ENCODE data around the gene BAAT. TPM values are rescaled to one million over a fixed set of nuclear protein-coding genes. Genes with fewer than 3 reads are reported as not detected.

BAAT gene
- total and polyA plus RNA-seq, 2 of the 13 experiments (the other 11 are each of a cell fraction or from before 2014, with no cell fraction given) = 0.71 to 7.9 TPM

DNA sequence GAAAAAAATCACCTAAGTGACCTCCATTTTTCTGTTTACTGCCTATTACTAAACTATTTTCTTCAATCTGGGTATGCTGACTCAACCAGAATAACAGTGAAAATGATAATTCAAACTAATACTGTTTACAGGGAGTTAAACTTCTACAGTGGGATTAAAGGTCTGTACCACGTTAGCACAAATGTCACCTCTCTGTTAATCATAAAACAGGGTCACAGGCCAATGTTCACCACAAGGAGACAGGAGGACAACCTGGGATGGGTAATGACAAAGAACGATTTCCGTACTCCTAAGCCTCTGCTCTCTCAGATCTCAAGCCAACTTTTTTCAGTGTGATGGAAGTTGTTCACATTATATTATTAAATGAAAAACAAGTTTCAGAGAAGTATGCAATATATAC lies 48.4 kb upstream of the BAAT start (continued):
- TF ChIP-seq, protein P1, sequence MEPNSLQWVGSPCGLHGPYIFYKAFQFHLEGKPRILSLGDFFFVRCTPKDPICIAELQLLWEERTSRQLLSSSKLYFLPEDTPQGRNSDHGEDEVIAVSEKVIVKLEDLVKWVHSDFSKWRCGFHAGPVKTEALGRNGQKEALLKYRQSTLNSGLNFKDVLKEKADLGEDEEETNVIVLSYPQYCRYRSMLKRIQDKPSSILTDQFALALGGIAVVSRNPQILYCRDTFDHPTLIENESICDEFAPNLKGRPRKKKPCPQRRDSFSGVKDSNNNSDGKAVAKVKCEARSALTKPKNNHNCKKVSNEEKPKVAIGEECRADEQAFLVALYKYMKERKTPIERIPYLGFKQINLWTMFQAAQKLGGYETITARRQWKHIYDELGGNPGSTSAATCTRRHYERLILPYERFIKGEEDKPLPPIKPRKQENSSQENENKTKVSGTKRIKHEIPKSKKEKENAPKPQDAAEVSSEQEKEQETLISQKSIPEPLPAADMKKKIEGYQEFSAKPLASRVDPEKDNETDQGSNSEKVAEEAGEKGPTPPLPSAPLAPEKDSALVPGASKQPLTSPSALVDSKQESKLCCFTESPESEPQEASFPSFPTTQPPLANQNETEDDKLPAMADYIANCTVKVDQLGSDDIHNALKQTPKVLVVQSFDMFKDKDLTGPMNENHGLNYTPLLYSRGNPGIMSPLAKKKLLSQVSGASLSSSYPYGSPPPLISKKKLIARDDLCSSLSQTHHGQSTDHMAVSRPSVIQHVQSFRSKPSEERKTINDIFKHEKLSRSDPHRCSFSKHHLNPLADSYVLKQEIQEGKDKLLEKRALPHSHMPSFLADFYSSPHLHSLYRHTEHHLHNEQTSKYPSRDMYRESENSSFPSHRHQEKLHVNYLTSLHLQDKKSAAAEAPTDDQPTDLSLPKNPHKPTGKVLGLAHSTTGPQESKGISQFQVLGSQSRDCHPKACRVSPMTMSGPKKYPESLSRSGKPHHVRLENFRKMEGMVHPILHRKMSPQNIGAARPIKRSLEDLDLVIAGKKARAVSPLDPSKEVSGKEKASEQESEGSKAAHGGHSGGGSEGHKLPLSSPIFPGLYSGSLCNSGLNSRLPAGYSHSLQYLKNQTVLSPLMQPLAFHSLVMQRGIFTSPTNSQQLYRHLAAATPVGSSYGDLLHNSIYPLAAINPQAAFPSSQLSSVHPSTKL (CRISPR knock-in tag; IDR thresholded peaks at IDR 0.05) = peak; percentile 98
- TF ChIP-seq MEIS1 (CRISPR knock-in tag; IDR thresholded peaks at IDR 0.05; ENCODE audit: borderline replicate concordance) (no peak; the same call in 1 of the 2 replicates), ISL2 (CRISPR knock-in tag; IDR thresholded peaks at IDR 0.05) (peak; percentile 75; the same call in 1 of the 2 replicates), PLRG1 (conservative IDR thresholded peaks at IDR 0.05) (no peak), ZNF264 (CRISPR knock-in tag; IDR thresholded peaks at IDR 0.05) (peak; percentile 28; the same call in 1 of the 2 replicates), PHB2 (IDR thresholded peaks at IDR 0.05; ENCODE audit: partially characterized antibody) (no peak), HDAC1 (CRISPR knock-in tag; IDR thresholded peaks at IDR 0.05) (peak; percentile 74), KAT7 (CRISPR knock-in tag; IDR thresholded peaks at IDR 0.05; ENCODE audit: borderline replicate concordance) (peak; percentile 68; the same call in 1 of the 2 replicates), ELF1 (CRISPR knock-in tag; IDR thresholded peaks at IDR 0.05) (peak; percentile 39; the same call in 1 of the 2 replicates), DMAP1 (CRISPR knock-in tag; IDR thresholded peaks at IDR 0.05) (peak; percentile 74), MEF2D (CRISPR knock-in tag; IDR thresholded peaks at IDR 0.05) (peak; percentile 54; the same call in 1 of the 2 replicates), GPN1 (CRISPR knock-in tag; IDR thresholded peaks at IDR 0.05; ENCODE audit: borderline replicate concordance) (no peak), MIXL1 (CRISPR knock-in tag; IDR thresholded peaks at IDR 0.05) (peak; percentile 97), TARDBP (CRISPR knock-in tag; IDR thresholded peaks at IDR 0.05) (peak; percentile 84), FOXP1 (IDR thresholded peaks at IDR 0.05) (0 out of 2 replicates have a peak, but pooled peaks have one; percentile 13), FOXP1 (CRISPR knock-in tag; IDR thresholded peaks at IDR 0.05) (peak; percentile 87), ZFP1 (CRISPR knock-in tag; IDR thresholded peaks at IDR 0.05) (peak; percentile 86; the same call in 1 of the 2 replicates), FOXJ3 (CRISPR knock-in tag; IDR thresholded peaks at IDR 0.05; ENCODE audit: borderline replicate concordance) (peak; percentile 86; the same call in 1 of the 2 replicates), GATA4 (IDR thresholded peaks at IDR 0.05; ENCODE audit: borderline replicate concordance, low read depth) (peak; percentile 72; the same call in 1 of the 2 replicates), ZBTB21 (CRISPR knock-in tag; IDR thresholded peaks at IDR 0.05) (no peak), KLF13 (CRISPR knock-in tag; IDR thresholded peaks at IDR 0.05) (no peak), CBFB (CRISPR knock-in tag; IDR thresholded peaks at IDR 0.05) (peak; percentile 60; the same call in 1 of the 2 replicates), ZNF652 (CRISPR knock-in tag; IDR thresholded peaks at IDR 0.05; ENCODE audit: borderline replicate concordance, low read depth) (peak; percentile 92), ETV5 (CRISPR knock-in tag; IDR thresholded peaks at IDR 0.05; ENCODE audit: borderline replicate concordance) (peak; percentile 88; the same call in 1 of the 2 replicates), POLR2A (IDR thresholded peaks at IDR 0.05; ENCODE audit: insufficient read depth in 1 of 2, low read depth in 2 of 2, low read length in 2 of 2) (peak in 1 of 2 experiments; percentile 56; a peak in 2 of 4 replicates), ZNF792 (CRISPR knock-in tag; IDR thresholded peaks at IDR 0.05) (peak; percentile 77; the same call in 1 of the 2 replicates)
- TF ChIP-seq, protein P2, sequence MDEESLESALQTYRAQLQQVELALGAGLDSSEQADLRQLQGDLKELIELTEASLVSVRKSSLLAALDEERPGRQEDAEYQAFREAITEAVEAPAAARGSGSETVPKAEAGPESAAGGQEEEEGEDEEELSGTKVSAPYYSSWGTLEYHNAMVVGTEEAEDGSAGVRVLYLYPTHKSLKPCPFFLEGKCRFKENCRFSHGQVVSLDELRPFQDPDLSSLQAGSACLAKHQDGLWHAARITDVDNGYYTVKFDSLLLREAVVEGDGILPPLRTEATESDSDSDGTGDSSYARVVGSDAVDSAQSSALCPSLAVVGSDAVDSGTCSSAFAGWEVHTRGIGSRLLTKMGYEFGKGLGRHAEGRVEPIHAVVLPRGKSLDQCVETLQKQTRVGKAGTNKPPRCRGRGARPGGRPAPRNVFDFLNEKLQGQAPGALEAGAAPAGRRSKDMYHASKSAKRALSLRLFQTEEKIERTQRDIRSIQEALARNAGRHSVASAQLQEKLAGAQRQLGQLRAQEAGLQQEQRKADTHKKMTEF (CRISPR knock-in tag; IDR thresholded peaks at IDR 0.05) = peak; percentile 78
- TF ChIP-seq, protein P3, sequence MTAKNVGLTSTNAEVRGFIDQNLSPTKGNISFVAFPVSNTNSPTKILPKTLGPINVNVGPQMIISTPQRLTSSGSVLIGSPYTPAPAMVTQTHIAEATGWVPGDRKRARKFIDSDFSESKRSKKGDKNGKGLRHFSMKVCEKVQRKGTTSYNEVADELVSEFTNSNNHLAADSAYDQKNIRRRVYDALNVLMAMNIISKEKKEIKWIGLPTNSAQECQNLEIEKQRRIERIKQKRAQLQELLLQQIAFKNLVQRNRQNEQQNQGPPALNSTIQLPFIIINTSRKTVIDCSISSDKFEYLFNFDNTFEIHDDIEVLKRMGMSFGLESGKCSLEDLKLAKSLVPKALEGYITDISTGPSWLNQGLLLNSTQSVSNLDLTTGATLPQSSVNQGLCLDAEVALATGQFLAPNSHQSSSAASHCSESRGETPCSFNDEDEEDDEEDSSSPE (CRISPR knock-in tag; IDR thresholded peaks at IDR 0.05) = peak; percentile 46; the same call in 1 of the 2 replicates
- TF ChIP-seq, protein P4, sequence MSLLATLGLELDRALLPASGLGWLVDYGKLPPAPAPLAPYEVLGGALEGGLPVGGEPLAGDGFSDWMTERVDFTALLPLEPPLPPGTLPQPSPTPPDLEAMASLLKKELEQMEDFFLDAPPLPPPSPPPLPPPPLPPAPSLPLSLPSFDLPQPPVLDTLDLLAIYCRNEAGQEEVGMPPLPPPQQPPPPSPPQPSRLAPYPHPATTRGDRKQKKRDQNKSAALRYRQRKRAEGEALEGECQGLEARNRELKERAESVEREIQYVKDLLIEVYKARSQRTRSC (CRISPR knock-in tag; IDR thresholded peaks at IDR 0.05; ENCODE audit: low read depth) = no peak

Data from HepG2 (cell line).